HG03175 (cell line): ENCODE measurements around the gene ZFHX2.

ENCODE experiments used
- ATAC-seq: cut with Tn5 transposase; IDR thresholded peaks from one replicate; pipeline ENCODE4 v1.9.1; 2021; ENCODE audit warnings: mild to moderate bottlenecking, moderate library complexity; ENCODE audit not compliant: unreplicated experiment

Gene ZFHX2

GRCh38 chr14:23523229-23524016, 28.1 kb downstream of the ZFHX2 start:
- ATAC-seq = no peak

- no peak for ATAC-seq
Measured at GRCh38 chr14:23522643-23523198, 28.8 kb downstream of the ZFHX2 start.

- ATAC-seq = no peak
Measured at GRCh38 chr14:23521785-23522640, 29.6 kb downstream of the ZFHX2 start.

GRCh38 chr14:23520899-23521533, 30.5 kb downstream of the ZFHX2 start:
- ATAC-seq = no peak

- ATAC-seq = no peak
Measured at GRCh38 chr14:23518709-23519108, 32.9 kb downstream of the ZFHX2 start.

GRCh38 chr14:23517650-23518326, 33.8 kb downstream of the ZFHX2 start:
- no peak for ATAC-seq

- ATAC-seq = no peak
Measured at GRCh38 chr14:23514644-23514957, 37.0 kb downstream of the ZFHX2 start.

GRCh38 chr14:23513818-23514643, 37.5 kb downstream of the ZFHX2 start:
- ATAC-seq = no peak

- no peak for ATAC-seq
Measured at GRCh38 chr14:23513005-23513817, 38.4 kb downstream of the ZFHX2 start.

GRCh38 chr14:23512156-23512555, 39.4 kb downstream of the ZFHX2 start:
- ATAC-seq = no peak

GRCh38 chr14:23494223-23494622, 57.3 kb downstream of the ZFHX2 start:
- no peak for ATAC-seq

GRCh38 chr14:23492618-23493272, 58.8 kb downstream of the ZFHX2 start:
- no peak for ATAC-seq

- ATAC-seq = no peak
Measured at GRCh38 chr14:23487216-23487615, 64.3 kb downstream of the ZFHX2 start.

GRCh38 chr14:23486036-23486435, 65.5 kb downstream of the ZFHX2 start:
- ATAC-seq = no peak

GRCh38 chr14:23485326-23485725, 66.2 kb downstream of the ZFHX2 start:
- no peak for ATAC-seq

GRCh38 chr14:23483236-23483854, 68.2 kb downstream of the ZFHX2 start:
- ATAC-seq = no peak

- ATAC-seq = no peak
Measured at GRCh38 chr14:23482823-23483148, 68.8 kb downstream of the ZFHX2 start.
